HAP-1 (cell line): Measurements from ENCODE around the gene ARHGAP15.

ENCODE experiments used
- DNase-seq, 2 experiments: peaks; one replicate each; pipeline ENCODE4 v3.0.0-alpha.2; 2016 to 2020; ENCODE audit warnings: low spot score in 2 of 2
- H3K27me3 ChIP-seq: fragments of 250-450 bp; sonication (Bioruptor Pico); 2 replicates; pipeline ENCODE4 v1.5.1; 2020; ENCODE audit warnings: low read depth, mild to moderate bottlenecking, moderate library complexity
- H3K36me3 ChIP-seq: fragments of 250-450 bp; sonication (Bioruptor Pico); replicated peaks from 2 replicates; pipeline ENCODE4 v1.5.1; 2020; ENCODE audit warnings: mild to moderate bottlenecking
- H3K4me1 ChIP-seq: fragments of 250-450 bp; sonication (Bioruptor Pico); 2 replicates; pipeline ENCODE4 v1.5.1; 2020; ENCODE audit warnings: mild to moderate bottlenecking
- H3K4me3 ChIP-seq: fragments of 250-450 bp; sonication (Bioruptor Pico); 2 replicates; pipeline ENCODE4 v1.5.1; 2020; ENCODE audit warnings: mild to moderate bottlenecking, moderate library complexity
- H3K9me3 ChIP-seq: fragments of 250-450 bp; sonication (Bioruptor Pico); 2 replicates; pipeline ENCODE4 v1.5.1; 2020; ENCODE audit warnings: mild to moderate bottlenecking, moderate library complexity
- in situ Hi-C: fragments of 300-500 bp; cut with MboI; formaldehyde crosslinking; loops from 3 replicates; pipeline ENCODE4 v1.14.3; 2020; ENCODE audit warnings: low sequenced_read_pairs, inconsistent platforms, mixed read lengths

Gene ARHGAP15

DNA sequence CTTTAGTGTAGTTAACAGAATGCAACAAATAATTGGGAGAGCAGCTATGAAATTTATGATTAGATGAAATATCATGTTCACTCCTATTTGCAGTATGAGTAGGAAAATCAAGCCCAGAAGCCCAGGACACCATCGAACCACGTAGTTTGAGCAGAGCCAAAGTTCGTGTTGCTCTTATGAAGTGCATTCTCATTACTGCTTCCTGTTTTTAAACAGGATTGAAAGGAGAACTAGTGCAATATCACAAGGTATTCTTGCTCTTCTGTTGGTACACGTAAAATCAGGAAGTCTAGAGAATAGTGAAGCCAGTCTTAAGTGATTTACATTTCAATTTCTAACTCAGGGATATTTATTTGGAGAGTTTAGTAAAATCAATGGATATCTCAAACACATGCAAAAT lies 21.1 kb downstream of the ARHGAP15 start:
- DNase-seq: no peak

DNA sequence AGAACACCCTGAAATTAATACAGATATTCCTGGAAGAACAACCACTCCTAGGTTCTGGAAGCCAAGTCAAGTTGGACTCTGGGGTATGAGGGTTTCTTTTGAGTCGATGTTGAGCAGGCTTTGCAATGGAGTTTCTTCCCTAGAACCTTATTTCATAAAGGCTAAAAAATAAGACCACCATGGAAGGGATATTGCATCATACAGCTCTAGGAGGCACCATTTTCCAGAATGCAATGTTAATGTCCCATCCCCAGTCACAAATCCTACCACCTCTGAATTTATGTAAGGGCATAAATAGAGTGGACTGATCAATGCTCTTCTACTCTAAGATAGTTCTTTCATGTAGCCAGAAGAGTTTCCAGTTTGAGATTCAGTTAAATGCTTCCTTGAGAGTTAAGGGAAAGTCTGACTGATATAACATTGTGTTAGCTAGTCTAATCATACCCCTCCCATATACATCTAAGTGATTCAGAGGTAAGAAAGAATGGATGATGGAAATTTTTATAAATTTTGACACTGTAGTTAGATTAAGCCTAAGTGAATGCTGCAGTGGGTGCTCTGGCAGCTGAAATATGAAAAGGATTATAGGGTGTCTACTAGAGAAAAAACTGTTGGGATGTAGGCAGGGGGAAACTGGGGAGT lies 22.0 kb downstream of the ARHGAP15 start:
- H3K36me3 ChIP-seq: no peaks in the 10 kb centered on the region
- in situ Hi-C loops: no loop called here
- H3K9me3 ChIP-seq: no peaks in the 10 kb centered on the region
- H3K27me3 ChIP-seq: no peaks in the 10 kb centered on the region; the same call in 1 of the 2 replicates
- H3K4me3 ChIP-seq: no peak overlapping the region
- no peak for DNase-seq
- H3K4me1 ChIP-seq: no peaks in the 10 kb centered on the region

More for the DNA sequence above, 21.1 kb downstream of the ARHGAP15 start:
- no peak overlapping the region for H3K4me3 ChIP-seq
- no peaks in the 10 kb centered on the region for H3K9me3 ChIP-seq
- in situ Hi-C loops: no loop called here
- H3K4me1 ChIP-seq: no peaks in the 10 kb centered on the region
- no peaks in the 10 kb centered on the region; the same call in none of the 2 replicates for H3K27me3 ChIP-seq
- no peaks in the 10 kb centered on the region for H3K36me3 ChIP-seq

DNA sequence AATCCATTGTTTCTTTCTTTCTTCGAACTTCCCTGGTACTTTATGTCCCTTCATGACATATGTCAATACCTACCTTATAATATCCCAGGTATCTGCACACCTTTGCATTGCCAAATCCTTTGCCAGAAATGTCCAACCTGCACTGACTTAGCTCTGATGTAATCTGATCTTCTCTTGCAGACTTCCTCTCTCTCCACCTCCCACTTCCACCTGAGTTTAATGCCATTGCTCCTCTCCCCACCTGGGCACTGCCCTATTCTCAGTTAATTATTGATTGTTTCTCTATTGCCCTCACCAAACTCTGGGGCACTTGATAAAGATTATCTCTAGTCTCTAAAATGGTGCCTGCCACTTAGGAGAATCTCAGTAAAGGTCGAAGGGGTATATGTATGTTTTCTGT lies 23.0 kb downstream of the ARHGAP15 start:
- in situ Hi-C loops: no loop called here
- Histone ChIP-seq H3K27me3 (peaks cover 4% of the 10 kb centered on the region), H3K36me3 (no peaks in the 10 kb centered on the region), H3K4me1 (no peaks in the 10 kb centered on the region), H3K4me3 (no peak overlapping the region), H3K9me3 (no peaks in the 10 kb centered on the region)
- DNase-seq: no peak

DNA sequence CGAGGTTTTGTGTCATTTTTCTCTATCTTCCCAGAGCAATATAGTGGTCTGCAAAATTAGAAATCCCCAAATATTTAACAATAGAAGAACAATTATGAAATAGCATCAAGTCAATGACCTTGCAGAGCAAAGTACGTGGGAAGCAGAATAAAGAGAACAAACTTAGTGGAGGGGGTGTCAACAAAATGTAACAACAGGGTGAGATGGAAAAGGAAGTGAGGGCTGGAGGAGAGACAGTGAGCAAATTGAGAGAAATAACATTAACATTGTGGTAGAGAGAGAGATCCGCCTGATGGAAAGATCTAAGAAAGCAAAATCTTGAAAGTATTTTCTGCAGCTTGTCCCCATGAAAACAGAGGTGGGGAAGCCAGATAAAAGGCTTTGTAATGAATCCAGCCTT lies 23.4 kb downstream of the ARHGAP15 start:
- no peaks in the 10 kb centered on the region for H3K9me3 ChIP-seq
- H3K4me3 ChIP-seq: no peak overlapping the region
- in situ Hi-C loops: no loop called here
- peaks cover 4% of the 10 kb centered on the region for H3K27me3 ChIP-seq
- H3K36me3 ChIP-seq: no peaks in the 10 kb centered on the region
- no peak for DNase-seq
- H3K4me1 ChIP-seq: no peaks in the 10 kb centered on the region

DNA sequence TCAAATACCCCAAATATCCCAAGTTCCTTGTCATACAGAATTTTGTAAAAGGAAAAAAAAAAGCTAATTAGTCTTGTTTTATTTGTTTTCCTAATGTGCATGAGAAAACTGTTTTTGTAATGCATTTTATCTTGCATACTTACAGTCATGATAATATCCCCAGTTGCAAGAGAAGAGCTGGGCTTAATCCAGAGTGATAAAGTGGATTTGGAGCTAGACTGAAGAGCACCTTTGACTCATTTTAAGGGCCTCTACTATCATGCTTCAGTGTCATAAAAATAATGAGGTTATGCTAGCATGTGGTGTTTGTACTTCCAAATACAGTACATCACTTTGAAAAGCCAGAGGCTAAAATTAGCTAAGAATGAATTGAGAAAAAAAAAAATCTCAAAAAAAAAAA lies 26.4 kb downstream of the ARHGAP15 start:
- no peak for DNase-seq
- no peaks in the 10 kb centered on the region for H3K9me3 ChIP-seq
- H3K27me3 ChIP-seq: peaks cover 10% of the 10 kb centered on the region
- no peak overlapping the region for H3K4me3 ChIP-seq
- H3K4me1 ChIP-seq: no peaks in the 10 kb centered on the region
- no peaks in the 10 kb centered on the region for H3K36me3 ChIP-seq
- in situ Hi-C loops: no loop called here

DNA sequence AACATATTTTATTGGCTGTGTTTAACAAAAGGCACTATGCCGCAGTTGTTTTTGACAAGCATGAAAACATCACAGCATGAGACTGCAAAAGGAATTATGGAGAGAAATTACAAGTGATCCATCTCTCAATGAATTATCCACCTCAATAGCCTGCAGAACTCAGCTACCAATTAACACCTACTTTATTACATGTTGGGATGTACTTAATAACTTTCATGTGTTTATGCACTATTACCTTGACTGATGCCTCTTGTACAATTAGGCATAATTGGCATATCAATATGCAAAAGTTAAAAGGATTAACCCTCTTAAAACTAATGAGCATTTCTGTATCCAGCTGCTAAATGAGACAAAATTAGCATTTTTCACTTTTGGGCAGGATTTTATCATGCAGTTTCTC lies 27.8 kb downstream of the ARHGAP15 start:
- in situ Hi-C loops: no loop called here
- no peak for DNase-seq
- no peak overlapping the region for H3K4me3 ChIP-seq
- no peaks in the 10 kb centered on the region for H3K36me3 ChIP-seq
- peaks cover 10% of the 10 kb centered on the region for H3K27me3 ChIP-seq
- no peaks in the 10 kb centered on the region for H3K9me3 ChIP-seq
- H3K4me1 ChIP-seq: no peaks in the 10 kb centered on the region

DNA sequence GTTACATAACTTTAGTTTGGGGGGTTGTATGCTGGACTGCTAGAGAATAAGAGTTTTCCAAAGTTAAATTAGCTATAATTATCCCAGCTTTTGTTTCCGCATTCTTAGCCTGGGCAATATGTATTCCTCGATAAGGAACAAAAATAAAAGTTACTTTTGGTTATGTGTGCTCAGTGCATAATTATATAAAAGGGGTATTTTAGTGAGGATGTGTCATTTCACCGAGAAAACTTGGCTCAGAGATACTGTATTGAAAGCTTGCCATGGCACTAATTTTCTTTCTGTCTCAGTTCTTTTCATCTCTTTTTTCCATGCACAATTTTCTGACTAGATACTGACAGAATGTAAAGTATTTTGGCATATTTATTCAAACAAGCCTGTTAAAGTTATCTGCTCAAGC lies 28.2 kb downstream of the ARHGAP15 start:
- no peak overlapping the region for H3K4me3 ChIP-seq
- in situ Hi-C loops: no loop called here

DNA sequence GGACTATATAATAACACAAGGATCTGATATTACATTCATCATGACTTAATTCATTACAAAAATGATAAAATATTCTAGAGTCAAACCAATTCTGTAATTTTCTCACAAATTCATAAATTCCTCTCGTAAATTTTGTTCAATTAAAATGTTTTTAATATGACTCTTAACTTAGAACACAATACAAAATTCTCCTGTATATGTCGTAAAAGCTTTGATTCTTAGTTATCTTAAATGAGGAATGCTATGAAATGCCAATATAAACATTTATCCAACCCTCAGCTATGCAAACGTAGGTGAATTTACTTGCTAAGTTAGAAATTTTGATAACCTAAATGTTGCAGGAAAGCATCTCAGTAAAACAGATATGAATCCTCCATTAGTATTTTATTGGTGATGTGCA lies 28.9 kb downstream of the ARHGAP15 start:
- in situ Hi-C loops: no loop called here
- no peaks in the 10 kb centered on the region for H3K36me3 ChIP-seq

More for the DNA sequence above, 28.2 kb downstream of the ARHGAP15 start:
- H3K4me1 ChIP-seq: no peaks in the 10 kb centered on the region
- H3K36me3 ChIP-seq: no peaks in the 10 kb centered on the region
- no peaks in the 10 kb centered on the region for H3K9me3 ChIP-seq
- DNase-seq: no peak
- H3K27me3 ChIP-seq: peaks cover 10% of the 10 kb centered on the region

DNA sequence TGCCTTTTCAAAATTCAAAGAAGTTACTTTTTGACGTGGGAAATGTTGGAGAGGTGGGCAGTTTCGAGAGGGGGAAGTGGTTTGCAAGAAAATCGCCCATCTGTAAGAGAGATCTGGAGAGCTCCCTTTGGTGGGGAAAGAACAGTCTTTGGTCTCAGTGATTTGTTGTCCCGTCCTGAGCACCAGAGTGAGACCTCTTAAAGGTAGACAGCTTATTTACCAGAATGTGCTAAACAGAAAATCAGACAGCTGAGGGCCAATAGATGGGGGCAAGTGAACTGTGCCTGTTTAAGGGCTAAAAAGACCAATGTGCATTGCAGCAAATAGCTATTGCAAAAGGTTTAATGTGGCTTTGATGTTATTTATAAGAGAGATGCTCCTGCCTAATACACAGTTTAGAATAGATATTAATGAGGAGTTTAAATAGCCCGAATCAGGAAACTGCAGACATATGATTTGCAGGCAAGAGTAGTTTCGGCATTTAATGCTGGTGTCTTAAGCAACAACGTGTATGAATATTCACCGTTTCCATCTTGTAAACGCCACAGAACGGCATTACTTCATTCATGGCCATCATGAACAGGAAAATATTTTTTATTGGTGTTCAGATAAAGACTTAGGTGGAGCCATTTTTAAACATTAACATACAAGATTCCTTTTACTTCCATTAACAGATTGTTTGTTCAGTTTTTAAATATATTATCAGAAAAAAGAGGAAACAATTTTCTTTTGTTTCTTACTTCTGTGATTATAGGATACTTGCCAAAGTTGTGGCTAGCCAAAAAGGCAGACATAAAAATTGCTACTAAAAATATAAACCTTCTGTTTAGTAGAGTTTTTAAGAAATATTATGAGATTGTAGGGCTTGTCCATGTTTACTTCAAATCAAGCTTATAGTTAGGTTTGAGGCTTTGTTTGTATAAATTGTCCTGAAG lies 29.6 kb downstream of the ARHGAP15 start:
- Histone ChIP-seq H3K27me3 (peaks cover 10% of the 10 kb centered on the region), H3K36me3 (no peaks in the 10 kb centered on the region), H3K4me1 (no peaks in the 10 kb centered on the region), H3K4me3 (no peak overlapping the region), H3K9me3 (no peaks in the 10 kb centered on the region)
- no peak for DNase-seq
- in situ Hi-C loops: no loop called here

More for the DNA sequence above, 28.9 kb downstream of the ARHGAP15 start:
- H3K27me3 ChIP-seq: peaks cover 10% of the 10 kb centered on the region
- no peak for DNase-seq
- no peak overlapping the region for H3K4me3 ChIP-seq
- H3K9me3 ChIP-seq: no peaks in the 10 kb centered on the region
- no peaks in the 10 kb centered on the region for H3K4me1 ChIP-seq

DNA sequence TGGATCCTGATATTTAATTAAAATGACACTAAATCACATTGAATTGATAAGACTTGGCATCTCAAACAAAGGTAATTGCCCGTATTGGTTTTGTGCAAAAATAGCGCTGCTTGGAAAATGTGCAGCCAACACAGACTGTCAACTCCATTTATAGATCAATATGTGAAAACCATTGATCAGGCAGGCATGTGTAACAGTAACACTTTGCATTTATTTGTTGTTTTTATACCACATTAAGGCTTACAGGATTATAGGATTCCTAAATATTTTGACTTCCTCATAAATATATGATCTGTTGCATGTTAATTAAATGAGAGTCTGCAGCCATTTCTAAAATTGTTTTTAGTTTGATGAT lies 30.2 kb downstream of the ARHGAP15 start:
- H3K27me3 ChIP-seq: peaks cover 10% of the 10 kb centered on the region
- no peak overlapping the region for H3K4me3 ChIP-seq
- in situ Hi-C loops: no loop called here

DNA sequence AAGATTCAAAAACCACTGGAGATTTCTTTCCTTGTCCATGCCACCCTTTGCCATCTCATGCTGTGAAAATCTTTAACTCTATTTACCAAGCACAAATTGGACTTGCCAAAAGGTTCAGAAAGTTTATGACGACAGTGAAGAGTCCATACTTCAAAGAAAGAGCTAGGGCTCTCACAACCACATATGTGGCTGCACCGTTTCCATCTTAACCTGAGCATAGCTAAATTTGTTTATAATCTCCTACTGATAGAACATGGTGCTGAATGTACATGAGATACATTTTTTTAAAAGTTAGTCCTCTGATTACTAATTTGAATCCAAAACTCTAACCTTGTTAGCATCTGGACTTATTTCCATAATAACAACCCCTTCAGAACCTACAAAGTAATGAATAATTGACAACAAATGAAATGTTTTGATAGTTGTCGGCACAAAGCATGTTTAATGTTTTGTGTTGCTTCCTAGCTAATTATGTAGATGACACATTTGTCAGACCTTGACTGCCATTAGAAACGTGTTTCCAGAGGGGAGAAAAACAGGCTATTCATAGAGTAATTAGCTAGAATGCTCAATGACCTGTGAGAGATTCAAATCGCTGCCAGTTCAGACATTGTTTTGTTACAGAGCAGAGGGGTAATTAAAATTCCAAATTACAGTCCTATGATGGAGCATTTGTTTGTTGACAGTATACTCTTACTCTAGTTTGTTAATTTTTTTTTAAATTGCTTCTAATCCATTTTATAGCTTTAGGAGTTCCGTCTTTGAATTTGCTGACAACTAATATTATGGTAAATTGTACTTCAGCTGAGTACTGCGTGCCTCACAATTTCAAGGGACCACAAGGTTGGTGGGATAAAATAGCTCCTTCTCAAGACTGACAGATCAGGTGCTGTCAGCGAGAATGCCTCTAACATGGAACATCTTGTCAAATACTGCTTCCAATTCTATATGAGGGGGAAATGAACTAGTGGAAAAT lies 31.8 kb downstream of the ARHGAP15 start:
- Histone ChIP-seq H3K9me3 (no peaks in the 10 kb centered on the region), H3K4me1 (no peaks in the 10 kb centered on the region), H3K27me3 (peaks cover 10% of the 10 kb centered on the region), H3K36me3 (no peaks in the 10 kb centered on the region), H3K4me3 (no peak overlapping the region)
- in situ Hi-C loops: no loop called here
- DNase-seq: no peak

More for the DNA sequence above, 30.2 kb downstream of the ARHGAP15 start:
- DNase-seq: no peak
- no peaks in the 10 kb centered on the region for H3K4me1 ChIP-seq
- no peaks in the 10 kb centered on the region for H3K36me3 ChIP-seq
- no peaks in the 10 kb centered on the region for H3K9me3 ChIP-seq

DNA sequence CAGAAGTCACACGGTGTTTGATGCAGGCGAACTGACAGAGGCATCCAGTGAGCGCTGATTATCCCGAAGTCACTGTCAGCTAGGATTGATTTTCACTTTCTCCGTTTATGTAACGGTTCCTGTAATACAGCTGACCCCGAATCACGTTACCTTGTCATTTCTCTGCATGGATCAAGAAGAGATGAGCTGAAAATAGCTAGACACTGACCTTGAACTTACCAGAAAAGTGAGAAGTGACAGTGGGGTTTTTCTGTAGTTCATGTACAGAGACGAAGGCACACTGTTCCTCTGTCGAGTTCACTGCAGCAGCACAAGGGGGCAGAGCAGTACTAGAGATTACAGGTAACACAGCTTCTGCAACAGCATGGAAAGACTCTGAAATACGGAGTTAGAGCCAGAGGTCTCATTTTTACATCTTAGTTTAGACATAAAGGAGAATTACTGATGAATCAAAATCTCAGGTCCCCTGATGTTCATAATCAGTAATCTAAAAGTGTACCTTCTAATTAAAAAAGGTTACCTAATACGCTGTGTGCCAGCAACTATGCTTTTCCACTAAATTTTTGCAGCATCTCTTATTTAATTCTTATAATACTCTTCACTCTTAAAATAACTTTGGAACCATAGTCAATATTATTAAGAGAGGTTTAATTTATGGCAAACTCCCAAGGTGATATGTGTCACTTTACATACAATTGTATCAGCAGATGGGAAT lies 33.1 kb downstream of the ARHGAP15 start:
- no peaks in the 10 kb centered on the region for H3K36me3 ChIP-seq
- H3K4me3 ChIP-seq: no peak overlapping the region
- in situ Hi-C loops: no loop called here
- peak; percentile 47 to 51 for DNase-seq
- peaks cover 6% of the 10 kb centered on the region; the same call in 1 of the 2 replicates for H3K27me3 ChIP-seq
- no peaks in the 10 kb centered on the region for H3K9me3 ChIP-seq
- no peaks in the 10 kb centered on the region for H3K4me1 ChIP-seq

DNA sequence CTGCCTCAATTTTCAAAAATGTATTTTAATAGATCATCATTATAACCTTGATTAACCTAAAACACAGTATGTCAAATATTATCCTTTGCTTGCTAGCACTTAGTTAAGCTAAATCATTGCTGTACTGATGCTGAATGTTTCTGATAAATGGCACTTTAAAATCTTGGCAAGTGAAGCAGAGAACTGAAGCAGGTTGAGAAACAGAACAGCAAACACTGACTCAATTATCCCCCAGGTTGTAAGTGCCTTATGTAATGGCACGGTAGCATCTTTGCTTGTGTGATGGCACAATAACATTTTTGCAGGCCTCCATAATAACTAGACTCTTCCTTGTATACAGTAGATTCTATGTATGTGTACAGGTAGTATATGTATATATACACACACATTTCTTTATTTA lies 33.8 kb downstream of the ARHGAP15 start:
- Histone ChIP-seq H3K4me1 (no peaks in the 10 kb centered on the region), H3K4me3 (no peak overlapping the region), H3K36me3 (no peaks in the 10 kb centered on the region), H3K27me3 (peaks cover 2% of the 10 kb centered on the region; the same call in 1 of the 2 replicates), H3K9me3 (no peaks in the 10 kb centered on the region)
- no peak for DNase-seq
- in situ Hi-C loops: no loop called here
